DND-41 (cell line): ENCODE measurements around the gene IQCF2.

ENCODE experiments used
- ATAC-seq: fragments of 200-7000 bp; cut with Tn5 transposase; 3 replicates; pipeline ENCODE4 v1.9.1; 2021; ENCODE audit warnings: low read depth; ENCODE audit not compliant: insufficient read depth
- DNase-seq: peaks from one replicate; pipeline ENCODE4 v3.0.0-alpha.2; 2020
- H2AFZ ChIP-seq: 2 replicates; pipeline ENCODE4 v1.6.0; 2012; ENCODE audit warnings: low read depth, low read length
- H3K27ac ChIP-seq: 2 replicates; pipeline ENCODE4 v1.5.1; 2012; ENCODE audit warnings: low read length, inconsistent platforms
- H3K27me3 ChIP-seq: fragments of 200-600 bp; sonication (generic); 2 replicates; pipeline ENCODE4 v1.6.0; 2012; ENCODE audit warnings: low read length, mild to moderate bottlenecking, inconsistent platforms; ENCODE audit not compliant: insufficient read depth, poor library complexity
- H3K36me3 ChIP-seq: 2 replicates; pipeline ENCODE4 v1.5.1; 2012; ENCODE audit warnings: low read length, inconsistent platforms; ENCODE audit not compliant: insufficient read depth
- H3K4me1 ChIP-seq: 2 replicates; pipeline ENCODE4 v1.5.1; 2012; ENCODE audit warnings: mild to moderate bottlenecking, low read length; ENCODE audit not compliant: insufficient read depth
- H3K4me2 ChIP-seq: 2 replicates; pipeline ENCODE4 v1.6.0; 2012; ENCODE audit warnings: mild to moderate bottlenecking, moderate library complexity, low read length, inconsistent platforms; ENCODE audit not compliant: insufficient read depth
- H3K4me3 ChIP-seq, 2 experiments: fragments of 200-600 bp in 1 of 2; shearing (Covaris generic) in 1 of 2; 2 replicates each; pipeline ENCODE4 v1.5.1; 2012 to 2016; ENCODE audit warnings: inconsistent platforms in 2 of 2, low read length in 2 of 2, mild to moderate bottlenecking in 2 of 2, low read depth in 1 of 2, moderate library complexity in 1 of 2
- H3K79me2 ChIP-seq: 2 replicates; pipeline ENCODE4 v1.6.0; 2012; ENCODE audit warnings: low read length, inconsistent platforms; ENCODE audit not compliant: insufficient read depth
- H3K9ac ChIP-seq: 2 replicates; pipeline ENCODE4 v1.6.0; 2012; ENCODE audit warnings: low read depth, mild to moderate bottlenecking, inconsistent platforms, low read length, moderate library complexity
- H3K9me3 ChIP-seq: 2 replicates; pipeline ENCODE4 v1.5.1; 2012; ENCODE audit warnings: low read length, moderate library complexity, mild to moderate bottlenecking, inconsistent platforms; ENCODE audit not compliant: insufficient read depth, severe bottlenecking
- H4K20me1 ChIP-seq: 2 replicates; pipeline ENCODE4 v1.6.0; 2012; ENCODE audit warnings: low read length; ENCODE audit not compliant: insufficient read depth
- EZH2 ChIP-seq: IDR thresholded peaks from 3 replicates; pipeline ENCODE4 v1.6.1; 2012; ENCODE audit warnings: borderline replicate concordance, low read depth, mild to moderate bottlenecking, moderate library complexity, low read length, inconsistent platforms; ENCODE audit not compliant: severe bottlenecking
- TF ChIP-seq, protein P1 (sequence below): IDR thresholded peaks from 2 replicates; pipeline ENCODE4 v1.5.1; 2012; ENCODE audit warnings: borderline replicate concordance, low read length, moderate library complexity, mild to moderate bottlenecking; ENCODE audit not compliant: poor library complexity, severe bottlenecking; ENCODE audit errors: extremely low read depth

IQCF2 gene

DNA sequence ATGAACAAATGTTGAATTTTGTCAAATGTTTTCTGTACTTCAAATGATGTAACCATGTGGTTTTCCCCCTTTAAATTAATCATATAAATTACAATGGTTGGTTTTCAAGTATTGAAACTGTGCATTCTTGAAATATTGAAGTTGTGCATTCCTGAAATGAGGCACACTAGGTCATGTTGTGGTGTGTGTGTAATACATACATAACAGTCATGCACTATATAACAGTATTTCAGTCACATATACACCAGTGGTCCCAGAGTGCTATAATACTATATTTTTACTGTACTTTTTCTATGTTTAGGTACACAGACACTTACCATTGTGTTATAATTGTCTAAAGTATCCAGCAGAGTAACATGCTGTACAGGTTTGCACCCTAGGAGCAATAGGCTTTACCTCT, 25.0 kb downstream of the IQCF2 start:
- Histone ChIP-seq H3K4me3 (no peak overlapping the region), H3K36me3 (no peaks in the 10 kb centered on the region), H4K20me1 (no peaks in the 10 kb centered on the region), H3K9ac (no peak overlapping the region), H3K79me2 (no peaks in the 10 kb centered on the region), H3K9me3 (no peaks in the 10 kb centered on the region), H3K27ac (no peak overlapping the region), H3K4me2 (no peak overlapping the region), H2AFZ (no peak overlapping the region), H3K4me1 (peaks cover 6% of the 10 kb centered on the region), H3K27me3 (peaks cover 7% of the 10 kb centered on the region)
- DNase-seq: no peak
- TF ChIP-seq, protein P1, sequence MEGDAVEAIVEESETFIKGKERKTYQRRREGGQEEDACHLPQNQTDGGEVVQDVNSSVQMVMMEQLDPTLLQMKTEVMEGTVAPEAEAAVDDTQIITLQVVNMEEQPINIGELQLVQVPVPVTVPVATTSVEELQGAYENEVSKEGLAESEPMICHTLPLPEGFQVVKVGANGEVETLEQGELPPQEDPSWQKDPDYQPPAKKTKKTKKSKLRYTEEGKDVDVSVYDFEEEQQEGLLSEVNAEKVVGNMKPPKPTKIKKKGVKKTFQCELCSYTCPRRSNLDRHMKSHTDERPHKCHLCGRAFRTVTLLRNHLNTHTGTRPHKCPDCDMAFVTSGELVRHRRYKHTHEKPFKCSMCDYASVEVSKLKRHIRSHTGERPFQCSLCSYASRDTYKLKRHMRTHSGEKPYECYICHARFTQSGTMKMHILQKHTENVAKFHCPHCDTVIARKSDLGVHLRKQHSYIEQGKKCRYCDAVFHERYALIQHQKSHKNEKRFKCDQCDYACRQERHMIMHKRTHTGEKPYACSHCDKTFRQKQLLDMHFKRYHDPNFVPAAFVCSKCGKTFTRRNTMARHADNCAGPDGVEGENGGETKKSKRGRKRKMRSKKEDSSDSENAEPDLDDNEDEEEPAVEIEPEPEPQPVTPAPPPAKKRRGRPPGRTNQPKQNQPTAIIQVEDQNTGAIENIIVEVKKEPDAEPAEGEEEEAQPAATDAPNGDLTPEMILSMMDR: no peak
- no peak for TF ChIP-seq EZH2
- no peak for ATAC-seq

DNA sequence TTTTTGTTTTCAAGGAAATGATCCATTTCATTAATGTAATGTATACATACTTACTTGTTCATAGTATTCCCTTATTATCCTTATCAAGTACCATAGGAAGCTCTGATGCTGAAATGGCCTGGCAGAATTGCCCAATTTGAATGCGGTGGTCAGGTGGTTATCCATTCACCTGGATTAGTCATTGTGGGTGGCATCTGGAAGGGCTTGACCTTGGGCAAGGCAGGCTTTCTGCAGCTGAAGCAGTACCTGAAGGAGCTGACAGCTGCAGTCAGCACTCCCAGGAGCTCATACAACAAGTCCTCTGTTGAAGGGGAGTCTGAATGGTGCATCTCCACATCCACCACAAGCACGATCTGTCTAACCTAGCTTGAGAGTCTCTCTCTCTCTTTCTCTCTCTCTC, 26.2 kb downstream of the IQCF2 start:
- Histone ChIP-seq H3K4me1 (peaks cover 16% of the 10 kb centered on the region), H4K20me1 (no peaks in the 10 kb centered on the region), H2AFZ (no peak overlapping the region), H3K9ac (no peak overlapping the region), H3K9me3 (no peaks in the 10 kb centered on the region), H3K27ac (no peak overlapping the region), H3K4me2 (no peak overlapping the region), H3K27me3 (peaks cover 3% of the 10 kb centered on the region), H3K4me3 (no peak overlapping the region), H3K36me3 (no peaks in the 10 kb centered on the region), H3K79me2 (no peaks in the 10 kb centered on the region)
- DNase-seq (no peak), ATAC-seq (no peak)
- TF ChIP-seq, protein P1: no peak
- TF ChIP-seq EZH2: no peak

DNA sequence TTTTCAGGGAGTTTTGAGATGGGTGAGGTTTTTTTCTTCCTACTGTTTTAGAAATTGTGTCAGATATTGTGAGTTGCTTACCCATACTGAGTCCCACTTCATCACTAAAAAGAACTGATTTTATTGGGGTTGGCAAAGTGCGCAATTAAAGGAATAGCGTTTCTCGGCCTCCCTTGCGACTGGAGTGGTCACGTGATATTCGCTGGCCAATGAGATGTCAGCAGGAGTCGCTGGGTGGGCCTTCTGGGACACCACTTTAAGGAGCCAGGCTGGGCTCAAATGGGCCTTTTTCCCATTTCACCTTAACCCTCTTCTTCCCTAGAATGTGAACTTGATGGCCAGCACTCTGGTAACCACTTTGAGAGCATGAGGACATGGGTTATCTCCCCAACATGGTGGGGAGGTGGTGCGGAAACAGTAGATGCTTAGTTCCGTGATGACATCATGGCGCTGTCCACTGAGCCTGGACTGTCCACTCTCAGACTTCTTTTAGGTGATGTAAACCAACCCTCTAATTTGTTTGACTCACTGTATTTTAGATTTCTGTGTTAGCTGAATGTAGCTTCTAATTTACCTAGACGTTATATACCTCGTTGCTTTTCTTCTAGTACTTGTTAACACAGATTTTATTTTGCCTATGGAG, 27.2 kb downstream of the IQCF2 start:
- Histone ChIP-seq H3K36me3 (no peaks in the 10 kb centered on the region), H3K4me2 (no peak overlapping the region), H3K4me3 (no peak overlapping the region), H3K27ac (no peak overlapping the region), H3K27me3 (no peaks in the 10 kb centered on the region), H4K20me1 (no peaks in the 10 kb centered on the region), H3K4me1 (peaks cover 20% of the 10 kb centered on the region), H3K79me2 (no peaks in the 10 kb centered on the region), H3K9ac (no peak overlapping the region), H2AFZ (no peak overlapping the region), H3K9me3 (no peaks in the 10 kb centered on the region)
- ATAC-seq (no peak), DNase-seq (no peak)
- TF ChIP-seq, protein P1: no peak
- no peak for TF ChIP-seq EZH2
